SK-N-SH treated with all-trans-retinoic acid at 6 μM for 48 hours (cell line): ENCODE measurements around the gene TTC21B.

Experiments
- ATAC-seq: fragments of 200-7000 bp; cut with Tn5 transposase; 3 replicates; pipeline ENCODE4 v1.9.1; 2020; ENCODE audit warnings: mild to moderate bottlenecking, moderate library complexity
- ARNTL ChIP-seq: fragments of 450-650 bp; formaldehyde crosslinking; IDR thresholded peaks from 2 replicates; pipeline ENCODE4 v1.5.0; 2020; ENCODE audit warnings: low read depth, mild to moderate bottlenecking, moderate library complexity, borderline replicate concordance
- BACH2 ChIP-seq: fragments of 250-450 bp; sonication (Bioruptor Pico); IDR thresholded peaks from 2 replicates; pipeline ENCODE4 v1.9.0; 2021; ENCODE audit warnings: mild to moderate bottlenecking, borderline replicate concordance
- CREB5 ChIP-seq: fragments of 250-450 bp; sonication (Bioruptor Pico); IDR thresholded peaks from 2 replicates; pipeline ENCODE4 v1.5.1; 2020; ENCODE audit warnings: low read depth, mild to moderate bottlenecking, moderate library complexity
- CSDC2 ChIP-seq: fragments of 250-450 bp; sonication (Bioruptor Pico); IDR thresholded peaks from 2 replicates; pipeline ENCODE4 v1.5.0; 2020; ENCODE audit warnings: mild to moderate bottlenecking, moderate library complexity
- ESRRG ChIP-seq: fragments of 250-450 bp; sonication (Bioruptor Pico); IDR thresholded peaks from 2 replicates; pipeline ENCODE4 v1.6.1; 2021; ENCODE audit warnings: mild to moderate bottlenecking
- ISL1 ChIP-seq: fragments of 250-450 bp; sonication (Bioruptor Pico); IDR thresholded peaks from 2 replicates; pipeline ENCODE4 v2.1.2; 2022; ENCODE audit warnings: mild to moderate bottlenecking, moderate library complexity
- OSR1 ChIP-seq: fragments of 250-450 bp; sonication (Bioruptor Pico); IDR thresholded peaks from 2 replicates; pipeline ENCODE4 v1.8.0; 2022; ENCODE audit warnings: moderate library complexity, mild to moderate bottlenecking, inconsistent platforms
- PATZ1 ChIP-seq: fragments of 250-450 bp; sonication (Bioruptor Pico); IDR thresholded peaks from 2 replicates; pipeline ENCODE4 v1.8.0; 2020; ENCODE audit warnings: mild to moderate bottlenecking, moderate library complexity, borderline replicate concordance
- POU6F1 ChIP-seq: fragments of 250-450 bp; sonication (Bioruptor Pico); IDR thresholded peaks from 2 replicates; pipeline ENCODE4 v1.8.0; 2021; ENCODE audit warnings: low read depth, mild to moderate bottlenecking, moderate library complexity, borderline replicate concordance
- PPARA ChIP-seq: fragments of 250-450 bp; sonication (Bioruptor Pico); IDR thresholded peaks from 2 replicates; pipeline ENCODE4 v1.5.0; 2020; ENCODE audit warnings: mild to moderate bottlenecking, borderline replicate concordance
- RARB ChIP-seq: fragments of 250-450 bp; sonication (Bioruptor Pico); IDR thresholded peaks from 2 replicates; pipeline ENCODE4 v1.8.0; 2021; ENCODE audit warnings: mild to moderate bottlenecking, moderate library complexity
- SNAI2 ChIP-seq: fragments of 250-450 bp; sonication (Bioruptor Pico); IDR thresholded peaks from 2 replicates; pipeline ENCODE4 v1.5.0; 2020; ENCODE audit warnings: mild to moderate bottlenecking, moderate library complexity
- TCF4 ChIP-seq: fragments of 250-450 bp; sonication (Bioruptor Pico); IDR thresholded peaks from 2 replicates; pipeline ENCODE4 v1.8.0; 2021; ENCODE audit warnings: mild to moderate bottlenecking, moderate library complexity, borderline replicate concordance
- TOX ChIP-seq: fragments of 250-450 bp; sonication (Bioruptor Pico); IDR thresholded peaks from 2 replicates; pipeline ENCODE4 v1.8.0; 2021; ENCODE audit warnings: mild to moderate bottlenecking, moderate library complexity, borderline replicate concordance
- TSHZ2 ChIP-seq: fragments of 250-450 bp; sonication (Bioruptor Pico); IDR thresholded peaks from 2 replicates; pipeline ENCODE4 v1.5.0; 2020; ENCODE audit warnings: mild to moderate bottlenecking, moderate library complexity
- ZC3H10 ChIP-seq: fragments of 250-450 bp; sonication (Bioruptor Pico); IDR thresholded peaks from 2 replicates; pipeline ENCODE4 v1.5.1; 2021; ENCODE audit warnings: mild to moderate bottlenecking, moderate library complexity
- ZFP3 ChIP-seq: fragments of 250-450 bp; sonication (Bioruptor Pico); IDR thresholded peaks from 2 replicates; pipeline ENCODE4 v1.5.0; 2020; ENCODE audit warnings: mild to moderate bottlenecking, moderate library complexity
- ZFP30 ChIP-seq: fragments of 450-650 bp; formaldehyde crosslinking; IDR thresholded peaks from 2 replicates; pipeline ENCODE4 v1.5.0; 2022; ENCODE audit warnings: mild to moderate bottlenecking, moderate library complexity
- ZNF565 ChIP-seq: fragments of 450-650 bp; formaldehyde crosslinking; conservative IDR thresholded peaks from 2 replicates; pipeline ENCODE4 v1.5.0; 2020; ENCODE audit warnings: low read depth, mild to moderate bottlenecking, moderate library complexity
- ZNF70 ChIP-seq: fragments of 450-650 bp; formaldehyde crosslinking; IDR thresholded peaks from 2 replicates; pipeline ENCODE4 v1.5.0; 2020; ENCODE audit warnings: mild to moderate bottlenecking, moderate library complexity
- ZNF8 ChIP-seq: fragments of 450-650 bp; formaldehyde crosslinking; IDR thresholded peaks from 2 replicates; pipeline ENCODE4 v1.5.0; 2020; ENCODE audit warnings: mild to moderate bottlenecking, moderate library complexity

Gene TTC21B

GRCh38 chr2:165911231-165911630 lies 42.3 kb downstream of the TTC21B start:
- peak; percentile 39; the same call in 2 of the 3 replicates for ATAC-seq
- TF ChIP-seq RARB (no peak), ZFP30 (CRISPR knock-in tag) (no peak), PPARA (CRISPR knock-in tag) (no peak), ZFP3 (no peak), ISL1 (CRISPR knock-in tag) (no peak), OSR1 (CRISPR knock-in tag) (no peak), ZNF8 (CRISPR knock-in tag) (no peak), TOX (CRISPR knock-in tag) (no peak), ZNF70 (CRISPR knock-in tag) (no peak), BACH2 (CRISPR knock-in tag) (no peak), CREB5 (CRISPR knock-in tag) (no peak), ZNF565 (CRISPR knock-in tag) (no peak), PATZ1 (no peak), TSHZ2 (CRISPR knock-in tag) (no peak), CSDC2 (CRISPR knock-in tag) (no peak), POU6F1 (CRISPR knock-in tag) (no peak), TCF4 (CRISPR knock-in tag) (no peak), ESRRG (no peak), ZC3H10 (CRISPR knock-in tag) (no peak)

- TF ChIP-seq PPARA (CRISPR knock-in tag) (no peak), CREB5 (CRISPR knock-in tag) (no peak), ESRRG (no peak), ZFP30 (CRISPR knock-in tag) (no peak)
- TF ChIP-seq, all 23 proteins: peak for 0
- no peak for ATAC-seq
Measured at GRCh38 chr2:165909466-165909865, 44.1 kb downstream of the TTC21B start.

GRCh38 chr2:165905854-165906253 lies 47.7 kb downstream of the TTC21B start:
- no peak for TF ChIP-seq TOX (CRISPR knock-in tag)
- TF ChIP-seq ARNTL (CRISPR knock-in tag): no peak
- TF ChIP-seq ZNF70 (CRISPR knock-in tag): no peak
- TF ChIP-seq SNAI2 (CRISPR knock-in tag): no peak
- no peak for TF ChIP-seq BACH2 (CRISPR knock-in tag)
- TF ChIP-seq ZNF565 (CRISPR knock-in tag): no peak
- TF ChIP-seq OSR1 (CRISPR knock-in tag): no peak
- no peak for TF ChIP-seq PPARA (CRISPR knock-in tag)
- TF ChIP-seq ESRRG: no peak
- TF ChIP-seq CSDC2 (CRISPR knock-in tag): no peak
- no peak for TF ChIP-seq ZFP3
- TF ChIP-seq ZFP30 (CRISPR knock-in tag): no peak
- no peak for TF ChIP-seq ISL1 (CRISPR knock-in tag)
- TF ChIP-seq POU6F1 (CRISPR knock-in tag): no peak
- TF ChIP-seq, all 23 proteins: peak for 0
- ATAC-seq: no peak
